ENCODE data around the gene DCBLD1. TPM values are rescaled to one million over a fixed set of nuclear protein-coding genes. Genes with fewer than 3 reads are reported as not detected.

DCBLD1 gene
- total RNA-seq, 2 donors from 2014 or later = 6.3 to 7.1 TPM

GRCh38 chr6:117477988-117478852 is 4.3 kb upstream of the DCBLD1 start:
- Histone ChIP-seq H3K27ac (no peak overlapping the region), H3K4me1 (peaks cover 0 to 11% of the 10 kb centered on the region in 2 donors), H3K9me3 (no peaks in the 10 kb centered on the region), H3K4me3 (no peak overlapping the region), H3K36me3 (no peaks in the 10 kb centered on the region), H3K27me3 (no peaks in the 10 kb centered on the region)
- TF ChIP-seq CTCF (IDR thresholded peaks at IDR 0.05) = peak in 1 of 2 donors; percentile 53
- no peak for DNase-seq (ENCODE audit: low spot score)

GRCh38 chr6:117478853-117479231 is 3.6 kb upstream of the DCBLD1 start:
- Histone ChIP-seq H3K27me3 (no peaks in the 10 kb centered on the region), H3K9me3 (no peaks in the 10 kb centered on the region), H3K36me3 (no peaks in the 10 kb centered on the region), H3K27ac (no peak overlapping the region), H3K4me1 (peaks cover 0 to 11% of the 10 kb centered on the region in 2 donors), H3K4me3 (no peak overlapping the region)
- no peak for DNase-seq (ENCODE audit: low spot score)
- TF ChIP-seq CTCF (IDR thresholded peaks at IDR 0.05) = no peak

GRCh38 chr6:117480651-117481050 is 1.8 kb upstream of the DCBLD1 start:
- no peak overlapping the region for H3K4me3 ChIP-seq
- H3K36me3 ChIP-seq = no peaks in the 10 kb centered on the region
- no peaks in the 10 kb centered on the region for H3K27me3 ChIP-seq
- no peaks in the 10 kb centered on the region for H3K9me3 ChIP-seq
- no peak for TF ChIP-seq CTCF (IDR thresholded peaks at IDR 0.05)
- peaks cover 0 to 22% of the 10 kb centered on the region in 2 donors for H3K4me1 ChIP-seq
- no peak overlapping the region for H3K27ac ChIP-seq
- DNase-seq (ENCODE audit: low spot score) = no peak

GRCh38 chr6:117481278-117481925 is 1.1 kb upstream of the DCBLD1 start:
- Histone ChIP-seq H3K27me3 (no peaks in the 10 kb centered on the region), H3K4me1 (peaks cover 0 to 22% of the 10 kb centered on the region in 2 donors), H3K4me3 (no peak overlapping the region), H3K36me3 (no peaks in the 10 kb centered on the region), H3K27ac (peak overlapping the region in 1 of 2 donors; percentile 88), H3K9me3 (no peaks in the 10 kb centered on the region)
- no peak for TF ChIP-seq CTCF (IDR thresholded peaks at IDR 0.05)
- no peak for DNase-seq (ENCODE audit: low spot score)

GRCh38 chr6:117481926-117482239 is 591 bp upstream of the DCBLD1 start:
- no peak for TF ChIP-seq CTCF (IDR thresholded peaks at IDR 0.05)
- DNase-seq (ENCODE audit: low spot score) = no peak
- Histone ChIP-seq H3K9me3 (no peaks in the 10 kb centered on the region), H3K27ac (peak overlapping the region; percentile 85 to 88), H3K4me1 (peaks cover 0 to 22% of the 10 kb centered on the region in 2 donors), H3K4me3 (peak overlapping the region; percentile 77 to 80), H3K36me3 (no peaks in the 10 kb centered on the region), H3K27me3 (no peaks in the 10 kb centered on the region)

Measured in right atrium auricular region (tissue), 2 donors.